ENCODE measurements around the gene ZNF208.
"Not testable (repeated sequence)": the region's sequence is repeated elsewhere in the genome, so short reads cannot be mapped to it uniquely, and the experiment has no call there.

The ZNF208 gene

GRCh38 chr19:22010437-22011143 lies at the start of gene ZNF208:
ZNF208 (minus strand) TSS chr19:22010943; CDS start chr19:22010794, 149 bp downstream.
- DNase-seq (ENCODE audit: low spot score) = not testable (repeated sequence)

GRCh38 chr19:22052644-22053013 lies 41.9 kb upstream of the ZNF208 start:
- DNase-seq (ENCODE audit: low spot score) = peak; percentile 4

- not testable (repeated sequence) for DNase-seq (ENCODE audit: low spot score)
Measured at GRCh38 chr19:22041151-22041550, 30.4 kb upstream of the ZNF208 start.

GRCh38 chr19:22030680-22031079 lies 19.9 kb upstream of the ZNF208 start:
- DNase-seq (ENCODE audit: low spot score) = no peak

- no peak for DNase-seq (ENCODE audit: low spot score)
Measured at GRCh38 chr19:22026687-22027086, 15.9 kb upstream of the ZNF208 start.

GRCh38 chr19:22025539-22025938 lies 14.8 kb upstream of the ZNF208 start:
- DNase-seq (ENCODE audit: low spot score) = not testable (repeated sequence)

GRCh38 chr19:21970466-21970865 lies 40.3 kb downstream of the ZNF208 start:
- no peak for DNase-seq (ENCODE audit: low spot score)

GRCh38 chr19:21947775-21948174 lies 63.0 kb downstream of the ZNF208 start:
- DNase-seq (ENCODE audit: low spot score) = no peak

GRCh38 chr19:21940684-21941083 lies 70.1 kb downstream of the ZNF208 start:
- DNase-seq (ENCODE audit: low spot score) = no peak

- DNase-seq (ENCODE audit: low spot score) = no peak
Measured at GRCh38 chr19:21934593-21934992, 76.2 kb downstream of the ZNF208 start.

- no peak for DNase-seq (ENCODE audit: low spot score)
Measured at GRCh38 chr19:21934131-21934530, 76.6 kb downstream of the ZNF208 start.

GRCh38 chr19:21922276-21922675 lies 88.5 kb downstream of the ZNF208 start:
- no peak for DNase-seq (ENCODE audit: low spot score)

- DNase-seq (ENCODE audit: low spot score) = no peak
Measured at GRCh38 chr19:21921691-21922180, 89.0 kb downstream of the ZNF208 start.

GRCh38 chr19:21915411-21915810 lies 95.3 kb downstream of the ZNF208 start:
- DNase-seq (ENCODE audit: low spot score) = no peak

- DNase-seq (ENCODE audit: low spot score) = no peak
Measured at GRCh38 chr19:21912654-21913053, 98.1 kb downstream of the ZNF208 start.

GRCh38 chr19:21910318-21910717 lies 100.4 kb downstream of the ZNF208 start:
- no peak for DNase-seq (ENCODE audit: low spot score)

- no peak for DNase-seq (ENCODE audit: low spot score)
Measured at GRCh38 chr19:21908066-21908465, 102.7 kb downstream of the ZNF208 start.

- DNase-seq (ENCODE audit: low spot score) = no peak
Measured at GRCh38 chr19:21907516-21907915, 103.2 kb downstream of the ZNF208 start.

- no peak for DNase-seq (ENCODE audit: low spot score)
Measured at GRCh38 chr19:21902571-21902970, 108.2 kb downstream of the ZNF208 start.

- no peak for DNase-seq (ENCODE audit: low spot score)
Measured at GRCh38 chr19:21901861-21902260, 108.9 kb downstream of the ZNF208 start.

- no peak for DNase-seq (ENCODE audit: low spot score)
Measured at GRCh38 chr19:21900401-21900800, 110.3 kb downstream of the ZNF208 start.

- DNase-seq (ENCODE audit: low spot score) = no peak
Measured at GRCh38 chr19:21891086-21891485, 119.7 kb downstream of the ZNF208 start.

GRCh38 chr19:21890017-21890416 lies 120.7 kb downstream of the ZNF208 start:
- DNase-seq (ENCODE audit: low spot score) = not testable (repeated sequence)

GRCh38 chr19:21885516-21885915 lies 125.2 kb downstream of the ZNF208 start:
- not testable (repeated sequence) for DNase-seq (ENCODE audit: low spot score)
